ES-I3 (cell line): Measurements from ENCODE around the gene ITGB1.
"Not testable (repeated sequence)": the region's sequence is repeated elsewhere in the genome, so short reads cannot be mapped to it uniquely, and the experiment has no call there.

Experiments
- H3K36me3 ChIP-seq: 2 replicates; pipeline ENCODE4 v1.6.1; 2013; ENCODE audit warnings: mild to moderate bottlenecking, low read length, control low read depth, moderate library complexity; ENCODE audit not compliant: insufficient read depth
- H3K4me1 ChIP-seq: 2 replicates; pipeline ENCODE4 v1.6.1; 2013; ENCODE audit warnings: mild to moderate bottlenecking, control low read depth, low read length; ENCODE audit not compliant: insufficient read depth
- H3K9ac ChIP-seq: 2 replicates; pipeline ENCODE4 v1.6.1; 2013; ENCODE audit warnings: low read depth, mild to moderate bottlenecking, low read length, moderate library complexity
- H3K9me3 ChIP-seq: 2 replicates; pipeline ENCODE4 v1.6.1; 2013; ENCODE audit warnings: mild to moderate bottlenecking, low read length, moderate library complexity; ENCODE audit not compliant: control insufficient read depth, insufficient read depth

ITGB1 gene

DNA sequence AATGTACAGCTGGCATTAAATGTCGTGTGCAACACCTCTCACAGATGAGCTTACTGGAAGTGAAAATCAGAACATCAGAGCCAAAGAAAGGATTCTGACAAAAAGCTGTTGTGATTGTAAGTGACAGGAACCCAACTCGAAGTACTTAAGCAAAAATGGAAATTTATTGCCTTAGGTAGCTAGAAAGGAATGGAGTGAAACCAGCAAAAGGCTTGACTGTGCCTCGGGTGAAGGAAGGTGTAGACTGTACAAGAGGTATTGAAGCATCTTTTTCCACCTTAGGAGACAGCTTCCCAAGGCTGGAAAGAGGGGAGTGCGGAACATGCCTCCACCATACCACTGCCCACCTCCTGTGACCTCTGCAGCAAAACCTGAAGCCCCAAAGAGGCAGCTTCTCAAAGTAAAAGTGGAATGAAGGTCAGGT is 27.3 kb upstream of the ITGB1 start:
- Histone ChIP-seq H3K9ac (no peak overlapping the region), H3K4me1 (peaks cover 40% of the 10 kb centered on the region)

DNA sequence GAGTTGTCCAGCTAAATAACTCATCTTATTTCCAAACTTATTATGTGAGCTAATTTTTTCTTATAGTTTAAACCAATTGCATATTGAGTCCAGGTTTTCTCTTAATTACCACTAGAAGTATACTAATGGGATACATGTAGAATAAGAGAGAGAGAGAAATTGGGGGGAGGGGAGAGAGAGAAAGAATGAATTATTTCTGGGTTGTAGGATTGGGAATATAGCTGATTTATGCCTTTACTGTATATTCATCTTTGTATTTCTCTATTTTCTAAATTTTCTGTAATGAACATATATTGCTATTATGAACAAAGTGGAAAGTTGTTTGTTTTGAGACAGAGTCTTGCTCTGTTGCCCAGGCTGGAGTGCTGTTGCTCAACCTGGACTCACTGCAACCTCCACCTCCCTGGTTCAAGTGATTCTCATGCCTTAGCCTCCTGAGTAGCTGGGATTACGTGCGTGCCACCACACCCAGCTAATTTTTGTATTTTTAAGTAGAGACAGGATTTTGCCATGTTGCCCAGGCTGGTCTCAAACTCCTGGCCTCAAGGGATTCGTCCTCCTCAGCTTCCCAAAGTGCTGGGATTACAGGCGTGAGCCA is 26.1 kb upstream of the ITGB1 start:
- Histone ChIP-seq H3K9ac (no peak overlapping the region), H3K9me3 (no peaks in the 10 kb centered on the region), H3K36me3 (no peaks in the 10 kb centered on the region), H3K4me1 (peaks cover 40% of the 10 kb centered on the region)

More for the DNA sequence above, 27.3 kb upstream of the ITGB1 start:
- Histone ChIP-seq H3K9me3 (no peaks in the 10 kb centered on the region), H3K36me3 (no peaks in the 10 kb centered on the region)

DNA sequence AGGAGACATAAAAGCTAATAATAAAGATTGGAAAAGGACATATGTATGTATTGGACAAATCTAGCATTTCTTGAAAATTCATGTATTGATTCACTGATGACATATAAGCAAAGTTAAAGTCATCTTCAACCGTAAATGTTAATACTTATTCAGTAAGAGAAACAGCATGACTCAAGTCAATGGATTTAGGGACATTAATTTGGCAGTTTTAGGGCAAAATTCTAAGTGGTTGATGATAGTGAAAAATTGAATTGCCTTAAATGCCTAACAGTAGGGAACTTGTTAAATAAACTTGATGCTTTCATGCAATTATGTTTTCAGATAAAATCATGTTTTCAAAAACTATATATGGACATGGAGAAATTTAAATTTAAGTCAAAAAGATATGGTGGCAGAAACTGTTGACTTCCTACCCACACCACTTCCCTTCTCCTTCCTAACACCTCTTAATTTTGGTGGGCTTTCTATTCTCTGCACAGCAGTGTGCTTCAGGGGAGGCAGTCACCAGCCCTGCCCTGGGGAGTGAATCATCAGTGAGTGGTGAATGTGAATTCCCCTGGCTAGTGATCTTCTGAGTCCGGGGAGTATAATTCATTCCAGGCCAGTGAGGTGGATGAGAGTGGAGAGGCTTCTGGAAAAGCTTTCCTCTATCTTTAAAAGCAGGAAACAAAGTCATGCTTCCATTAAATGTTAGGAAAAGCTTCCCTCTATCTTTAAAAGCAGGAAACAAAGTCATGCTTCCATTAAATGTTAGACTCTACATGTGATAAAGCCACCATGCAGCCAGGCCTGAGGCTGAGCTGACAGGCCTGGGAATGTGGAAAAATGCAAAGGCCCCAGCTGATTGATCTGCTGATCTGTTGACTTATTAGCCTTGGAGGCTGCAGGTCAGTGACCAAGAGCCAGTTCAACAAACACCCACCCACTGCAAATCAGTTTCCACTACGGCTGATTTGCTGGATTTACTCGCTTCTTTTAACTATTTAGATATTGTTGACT is 25.2 kb upstream of the ITGB1 start:
- H3K9me3 ChIP-seq, result no peaks in the 10 kb centered on the region
- peaks cover 40% of the 10 kb centered on the region for H3K4me1 ChIP-seq
- no peak overlapping the region for H3K9ac ChIP-seq
- no peaks in the 10 kb centered on the region for H3K36me3 ChIP-seq

GRCh38 chr10:32982293-32982709 is 24.3 kb upstream of the ITGB1 start:
- no peak overlapping the region for H3K9ac ChIP-seq
- H3K9me3 ChIP-seq, result no peaks in the 10 kb centered on the region
- H3K4me1 ChIP-seq, result peaks cover 40% of the 10 kb centered on the region

DNA sequence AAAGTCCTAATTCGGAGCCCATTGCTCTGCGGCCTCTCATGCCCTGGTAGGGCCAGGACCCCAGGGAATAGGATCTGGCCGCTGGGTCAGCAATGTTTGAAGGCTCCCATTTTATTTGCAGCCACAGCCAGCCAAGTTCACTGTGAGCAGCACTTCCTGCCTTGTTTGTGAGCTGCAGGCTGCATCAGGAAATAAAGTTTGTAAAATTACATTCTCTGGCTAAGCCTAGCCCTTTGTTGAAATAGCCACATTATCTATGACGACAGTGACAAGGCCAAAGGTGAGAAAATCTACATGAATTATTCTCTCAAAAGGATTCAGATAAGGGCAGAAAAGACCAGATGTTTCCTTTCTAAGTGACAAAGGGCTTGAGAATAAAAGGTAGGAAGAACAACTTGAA is 23.7 kb upstream of the ITGB1 start:
- Histone ChIP-seq H3K9ac (no peak overlapping the region), H3K36me3 (no peaks in the 10 kb centered on the region), H3K4me1 (peaks cover 40% of the 10 kb centered on the region), H3K9me3 (no peaks in the 10 kb centered on the region)

More at GRCh38 chr10:32982293-32982709, 24.3 kb upstream of the ITGB1 start:
- H3K36me3 ChIP-seq, result no peaks in the 10 kb centered on the region

DNA sequence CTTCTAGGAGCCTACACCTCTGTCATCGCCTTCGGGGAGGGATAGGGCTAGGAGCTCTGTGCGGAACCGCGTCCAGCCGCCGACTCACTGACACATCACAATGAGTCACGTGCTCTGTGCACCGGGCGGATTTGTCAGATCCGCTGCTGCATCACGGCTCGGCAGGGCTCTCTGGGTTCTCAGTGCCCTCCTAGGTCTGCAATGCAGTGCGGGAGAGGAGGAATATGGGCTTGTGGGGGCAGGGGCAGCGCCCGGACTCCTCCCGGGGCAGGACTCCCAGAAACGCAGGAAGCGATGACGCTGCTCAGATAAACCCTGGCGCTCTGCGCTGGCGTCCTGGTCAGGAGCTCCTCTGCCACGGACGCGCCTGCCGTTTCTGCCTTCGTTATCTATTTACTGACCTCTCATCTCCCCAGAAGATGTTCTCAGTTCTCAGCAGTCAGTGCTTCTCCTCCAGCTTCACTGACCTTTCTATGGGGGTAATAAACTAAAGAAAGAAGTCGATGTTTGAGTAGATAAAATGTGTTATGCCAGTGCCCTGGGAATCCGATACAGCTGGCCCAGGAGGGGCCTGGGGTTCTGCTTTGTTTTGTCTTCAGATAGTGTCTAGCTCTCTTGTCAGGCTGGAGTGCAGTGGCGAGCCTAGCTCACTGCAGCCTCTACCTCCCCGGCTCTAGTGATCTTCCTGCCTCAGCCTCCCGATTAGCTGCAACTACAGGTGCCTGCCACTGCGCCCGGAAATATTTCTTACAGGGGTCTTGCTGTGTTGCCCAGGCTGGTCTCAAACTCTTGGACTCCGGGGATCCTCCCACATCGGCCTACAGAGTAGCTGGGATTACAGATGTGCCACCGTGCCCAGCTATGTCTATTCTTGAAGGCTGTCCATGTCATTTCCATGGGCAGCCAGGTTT is 22.8 kb upstream of the ITGB1 start:
- Histone ChIP-seq H3K9ac (peak overlapping the region; percentile 53), H3K9me3 (no peaks in the 10 kb centered on the region), H3K4me1 (peaks cover 35% of the 10 kb centered on the region), H3K36me3 (no peaks in the 10 kb centered on the region)

- H3K9ac ChIP-seq, result peak overlapping the region; percentile 53
- no peaks in the 10 kb centered on the region for H3K9me3 ChIP-seq
- H3K4me1 ChIP-seq, result peaks cover 29% of the 10 kb centered on the region
- no peaks in the 10 kb centered on the region for H3K36me3 ChIP-seq
These were observed 22.2 kb upstream of the ITGB1 start for GRCh38 chr10:32980242-32980557.

- H3K9me3 ChIP-seq, H3K9ac ChIP-seq, H3K36me3 ChIP-seq: not testable (repeated sequence)
- H3K4me1 ChIP-seq, result peaks cover 27% of the 10 kb centered on the region
These were observed 21.7 kb upstream of the ITGB1 start for GRCh38 chr10:32979719-32980118.

DNA sequence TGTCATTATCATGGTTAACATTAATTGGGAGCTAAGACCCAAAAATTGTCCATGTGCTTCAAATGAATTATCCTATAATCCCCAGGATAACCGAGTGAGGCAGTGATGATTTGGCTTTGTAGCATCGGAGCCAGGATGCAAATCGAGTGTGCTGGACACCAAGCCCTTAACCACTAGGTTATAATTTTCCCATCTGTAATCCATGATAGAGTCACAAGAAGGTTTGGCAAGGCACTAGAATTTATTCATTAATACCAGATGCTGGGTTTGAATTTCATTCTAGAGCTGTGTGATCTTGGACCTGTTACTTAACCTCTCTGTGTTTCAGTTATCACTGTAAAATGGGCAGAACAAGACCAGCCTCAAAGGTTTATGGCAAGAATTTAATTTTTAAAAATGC is 21.0 kb upstream of the ITGB1 start:
- Histone ChIP-seq H3K36me3 (no peaks in the 10 kb centered on the region), H3K9ac (no peak overlapping the region), H3K9me3 (no peaks in the 10 kb centered on the region), H3K4me1 (peaks cover 27% of the 10 kb centered on the region)

DNA sequence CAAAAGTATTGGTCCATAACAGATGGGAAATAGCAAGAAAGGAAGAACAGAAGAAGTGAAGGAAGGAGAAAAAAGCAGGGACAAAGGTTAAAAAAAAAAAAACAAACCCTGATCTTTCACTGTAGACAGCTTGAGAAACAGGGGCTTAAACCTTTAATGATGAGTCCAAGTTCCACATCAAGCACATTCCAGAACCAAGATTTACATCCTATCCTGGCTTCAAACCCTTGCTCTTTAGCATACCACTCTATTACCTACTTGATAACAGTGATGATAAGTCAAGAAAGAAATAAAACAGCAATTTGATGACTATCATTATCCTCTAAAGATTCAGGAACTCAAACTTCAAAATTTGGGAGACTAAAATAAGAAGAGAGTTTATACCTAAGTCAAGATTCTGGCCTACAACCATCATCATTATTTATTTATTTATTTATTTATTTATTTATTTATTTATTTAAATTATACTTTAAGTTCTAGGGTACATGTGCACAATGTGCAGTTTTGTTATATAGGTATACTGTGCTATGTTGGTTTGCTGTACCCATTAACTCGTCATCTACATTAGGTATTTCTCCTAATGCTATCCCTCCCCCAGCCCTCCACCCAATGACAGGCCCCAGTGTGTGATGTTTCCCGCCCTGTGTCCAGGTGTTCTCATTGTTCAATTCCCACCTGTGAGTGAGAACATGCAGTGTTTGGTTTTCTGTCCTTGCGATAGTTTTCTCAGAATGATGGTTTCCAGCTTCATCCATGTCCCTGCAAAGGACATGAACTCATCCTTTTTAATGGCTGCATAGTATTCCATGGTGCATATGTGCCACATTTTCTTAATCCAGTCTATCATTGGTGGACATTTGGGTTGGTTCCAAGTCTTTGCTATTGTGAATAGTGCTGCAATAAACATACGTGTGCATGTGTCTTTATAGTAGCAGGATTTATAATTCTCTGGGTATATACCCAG is 20.1 kb upstream of the ITGB1 start:
- peaks cover 23% of the 10 kb centered on the region for H3K4me1 ChIP-seq
- H3K9me3 ChIP-seq, H3K9ac ChIP-seq, H3K36me3 ChIP-seq: not testable (repeated sequence)

DNA sequence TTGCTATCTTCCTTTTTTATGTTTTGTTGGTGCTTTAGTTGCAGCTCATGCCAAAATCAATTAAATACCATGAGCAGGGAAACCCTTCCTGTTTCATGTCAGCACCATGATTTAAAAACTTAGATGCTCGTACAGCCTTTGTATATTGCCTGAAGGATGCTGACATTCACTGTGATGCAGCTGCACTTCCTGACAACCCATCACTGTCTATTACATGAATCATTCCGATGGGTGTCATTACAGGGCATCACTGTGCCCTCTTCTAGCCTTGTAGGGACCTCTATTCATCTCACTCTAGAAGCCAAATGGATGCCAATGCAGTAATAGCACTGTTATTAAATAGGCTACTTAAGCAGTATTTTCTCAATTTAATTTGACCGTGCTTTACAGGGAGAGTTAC is 18.3 kb upstream of the ITGB1 start:
- no peak overlapping the region for H3K9ac ChIP-seq
- no peaks in the 10 kb centered on the region for H3K9me3 ChIP-seq
- no peaks in the 10 kb centered on the region for H3K36me3 ChIP-seq
- H3K4me1 ChIP-seq, result peaks cover 23% of the 10 kb centered on the region

GRCh38 chr10:32972929-32973328 is 14.9 kb upstream of the ITGB1 start:
- Histone ChIP-seq H3K36me3 (no peaks in the 10 kb centered on the region), H3K4me1 (peaks cover 32% of the 10 kb centered on the region), H3K9me3 (no peaks in the 10 kb centered on the region), H3K9ac (no peak overlapping the region)

- Histone ChIP-seq H3K4me1 (peaks cover 32% of the 10 kb centered on the region), H3K9ac (no peak overlapping the region), H3K36me3 (no peaks in the 10 kb centered on the region), H3K9me3 (no peaks in the 10 kb centered on the region)
These were observed 14.4 kb upstream of the ITGB1 start for GRCh38 chr10:32972460-32972859.
